Natural killer cell (primary cell): ENCODE results near the gene PRSS56. TPM values are rescaled to one million over a fixed set of nuclear protein-coding genes. Genes with fewer than 3 reads are reported as not detected.
"Not testable (repeated sequence)": the region's sequence is repeated elsewhere in the genome, so short reads cannot be mapped to it uniquely, and the experiment has no call there.

Source experiments
- ATAC-seq, 3 donors: fragments of 150-1000 bp in 2 of 3; fragments of 200-7000 bp in 1 of 3; cut with Tn5 transposase; 1 replicate in 1 of 3; 2 replicates in 2 of 3; pipeline ENCODE4 v1.10.0; 2021; ENCODE audit warnings: mild to moderate bottlenecking in 2 of 3, moderate library complexity in 2 of 3
- DNase-seq, 2 donors: peaks; one replicate each; pipeline versions ENCODE4 v3.0.0 to v3.0.0-alpha.2; 2013 to 2021; ENCODE audit warnings: mixed read lengths in 1 of 2
- H3K27ac ChIP-seq: one replicate; pipeline ENCODE4 v1.5.1; 2013; ENCODE audit warnings: mild to moderate bottlenecking, low read length
- H3K27me3 ChIP-seq: one replicate; pipeline ENCODE4 v1.6.1; 2013; ENCODE audit warnings: low read length; ENCODE audit not compliant: control insufficient read depth, insufficient read depth
- H3K36me3 ChIP-seq: one replicate; pipeline ENCODE4 v1.6.1; 2013; ENCODE audit warnings: low read length; ENCODE audit not compliant: control insufficient read depth, insufficient read depth
- H3K4me1 ChIP-seq: one replicate; pipeline ENCODE4 v1.6.1; 2013; ENCODE audit warnings: low read length; ENCODE audit not compliant: control insufficient read depth, insufficient read depth
- H3K4me3 ChIP-seq: one replicate; pipeline ENCODE4 v1.5.1; 2013; ENCODE audit warnings: low read length
- H3K9me3 ChIP-seq: one replicate; pipeline ENCODE4 v1.6.1; 2013; ENCODE audit warnings: low read length; ENCODE audit not compliant: control insufficient read depth, insufficient read depth
- H3K27ac Mint-ChIP-seq, 2 donors: one replicate each; pipeline ENCODE4 v1.8.0; 2022; ENCODE audit warnings: mild to moderate bottlenecking in 2 of 2, mixed read lengths in 2 of 2, moderate library complexity in 1 of 2
- H3K27me3 Mint-ChIP-seq, 2 donors: one replicate each; pipeline ENCODE4 v1.8.0; 2022; ENCODE audit warnings: low read depth in 2 of 2, mixed read lengths in 2 of 2
- H3K36me3 Mint-ChIP-seq: one replicate; pipeline ENCODE4 v1.8.0; 2022; ENCODE audit warnings: mixed read lengths
- H3K4me1 Mint-ChIP-seq, 2 donors: one replicate each; pipeline ENCODE4 v1.8.0; 2022; ENCODE audit warnings: mixed read lengths in 2 of 2
- H3K4me3 Mint-ChIP-seq: one replicate; pipeline ENCODE4 v1.8.0; 2022; ENCODE audit warnings: mild to moderate bottlenecking, moderate library complexity, mixed read lengths
- H3K9me3 Mint-ChIP-seq, 2 donors: one replicate each; pipeline ENCODE4 v1.8.0; 2022; ENCODE audit warnings: mixed read lengths in 2 of 2
- WGBS: methylation state at CpG from one replicate; pipeline ENCODE4 v1.1.7; 2013; ENCODE audit warnings: missing lambda C conversion rate; ENCODE audit not compliant: insufficient coverage; 5-methylcytosine and 5-hydroxymethylcytosine counted together
- intact Hi-C: fragments of 100-400 bp; cut with micrococcal nuclease; formaldehyde crosslinking; loops from one replicate; pipeline ENCODE4 v1.14.2; 2022
- total RNA-seq, 4 donors: library from RNA; stranded (reverse); fragments of 120-200 nt in 1 of 4; gene quantifications; one replicate each; pipeline versions ENCODE4 v1.2.3 to v1.2.4, GENCODE V29; 2013 to 2022
- TF ChIP-seq, protein P1 (sequence below): fragments of 200-600 bp; IDR thresholded peaks from one replicate; pipeline ENCODE4 v1.8.0; 2022; ENCODE audit warnings: antibody characterized with exemption

The PRSS56 gene
- total RNA-seq, 3 donors from 2014 or later (not counting 1 experiment from before 2014, with no cell fraction given) = not detected

GRCh38 chr2:232569541-232569940 lies 49.4 kb downstream of the PRSS56 start:
- no peak overlapping the region for H3K4me3 Mint-ChIP-seq
- peaks cover 5 to 7% of the 10 kb centered on the region in 2 donors for H3K4me1 Mint-ChIP-seq
- Histone ChIP-seq H3K4me1 (no peaks in the 10 kb centered on the region), H3K4me3 (no peak overlapping the region), H3K36me3 (peaks cover 77% of the 10 kb centered on the region), H3K27ac (no peak overlapping the region), H3K27me3 (no peaks in the 10 kb centered on the region), H3K9me3 (no peaks in the 10 kb centered on the region)
- ATAC-seq (no peak), DNase-seq (no peak)
- TF ChIP-seq, protein P1, sequence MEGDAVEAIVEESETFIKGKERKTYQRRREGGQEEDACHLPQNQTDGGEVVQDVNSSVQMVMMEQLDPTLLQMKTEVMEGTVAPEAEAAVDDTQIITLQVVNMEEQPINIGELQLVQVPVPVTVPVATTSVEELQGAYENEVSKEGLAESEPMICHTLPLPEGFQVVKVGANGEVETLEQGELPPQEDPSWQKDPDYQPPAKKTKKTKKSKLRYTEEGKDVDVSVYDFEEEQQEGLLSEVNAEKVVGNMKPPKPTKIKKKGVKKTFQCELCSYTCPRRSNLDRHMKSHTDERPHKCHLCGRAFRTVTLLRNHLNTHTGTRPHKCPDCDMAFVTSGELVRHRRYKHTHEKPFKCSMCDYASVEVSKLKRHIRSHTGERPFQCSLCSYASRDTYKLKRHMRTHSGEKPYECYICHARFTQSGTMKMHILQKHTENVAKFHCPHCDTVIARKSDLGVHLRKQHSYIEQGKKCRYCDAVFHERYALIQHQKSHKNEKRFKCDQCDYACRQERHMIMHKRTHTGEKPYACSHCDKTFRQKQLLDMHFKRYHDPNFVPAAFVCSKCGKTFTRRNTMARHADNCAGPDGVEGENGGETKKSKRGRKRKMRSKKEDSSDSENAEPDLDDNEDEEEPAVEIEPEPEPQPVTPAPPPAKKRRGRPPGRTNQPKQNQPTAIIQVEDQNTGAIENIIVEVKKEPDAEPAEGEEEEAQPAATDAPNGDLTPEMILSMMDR = no peak
- intact Hi-C loops = no loop called here
- no peaks in the 10 kb centered on the region for H3K27me3 Mint-ChIP-seq
- no peak overlapping the region for H3K27ac Mint-ChIP-seq
- H3K9me3 Mint-ChIP-seq = no peaks in the 10 kb centered on the region
- peaks cover 18% of the 10 kb centered on the region for H3K36me3 Mint-ChIP-seq
- 98% methylated on average over 9 of the region's 9 CpGs for WGBS

DNA sequence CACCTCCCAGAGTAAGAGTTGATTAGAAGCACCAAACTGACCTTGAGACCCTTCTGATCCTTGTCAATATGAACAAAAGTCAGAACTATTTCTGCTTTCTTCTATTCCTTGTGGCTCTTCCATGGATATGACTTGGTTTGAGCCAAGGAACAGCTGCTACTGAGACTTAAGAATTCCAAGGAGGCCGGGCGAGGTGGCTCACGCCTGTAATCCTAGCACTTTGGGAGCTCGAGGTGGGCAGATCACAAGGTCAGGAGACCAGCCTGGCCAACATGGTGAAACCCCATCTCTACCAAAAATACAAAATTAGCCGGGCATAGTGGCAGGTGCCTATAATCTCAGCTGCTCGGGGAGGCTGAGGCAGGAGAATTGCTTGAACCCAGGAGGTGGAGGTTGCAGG lies 50.3 kb downstream of the PRSS56 start:
- H3K4me3 ChIP-seq, H3K4me1 ChIP-seq, ATAC-seq, H3K27me3 ChIP-seq, H3K27me3 Mint-ChIP-seq, H3K9me3 Mint-ChIP-seq, intact Hi-C loops, DNase-seq, H3K4me1 Mint-ChIP-seq, H3K27ac Mint-ChIP-seq, H3K9me3 ChIP-seq, H3K4me3 Mint-ChIP-seq, H3K27ac ChIP-seq: not testable (repeated sequence)
- WGBS = 97% methylated on average over 6 of the region's 6 CpGs
- peaks cover 77% of the 10 kb centered on the region for H3K36me3 ChIP-seq
- peaks cover 18% of the 10 kb centered on the region for H3K36me3 Mint-ChIP-seq

DNA sequence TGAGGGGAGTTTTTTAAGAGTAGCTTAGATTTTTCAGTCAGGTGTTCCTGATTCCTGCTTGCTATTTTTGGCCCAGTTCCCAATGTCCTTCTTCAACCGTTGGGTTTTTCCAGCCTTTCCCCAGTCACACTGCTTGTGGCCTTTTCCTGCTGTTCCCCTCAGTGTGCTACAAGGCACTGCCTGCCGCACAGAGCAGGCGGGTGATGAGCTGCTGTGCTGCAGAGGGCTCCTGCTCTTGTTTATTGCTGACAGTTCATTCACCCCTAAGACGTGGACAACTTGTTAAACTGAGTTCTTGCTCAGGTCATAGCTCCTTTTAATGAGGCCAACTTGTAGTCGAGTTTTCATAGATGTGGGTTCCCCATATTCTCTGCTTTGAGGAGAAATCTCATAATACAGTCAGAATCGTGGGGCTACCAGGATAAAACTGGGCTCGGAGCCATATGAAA lies 50.9 kb downstream of the PRSS56 start:
- Mint-ChIP-seq H3K4me1 (peaks cover 5 to 7% of the 10 kb centered on the region in 2 donors), H3K9me3 (no peaks in the 10 kb centered on the region), H3K4me3 (no peak overlapping the region), H3K27me3 (no peaks in the 10 kb centered on the region), H3K27ac (no peak overlapping the region), H3K36me3 (peaks cover 18% of the 10 kb centered on the region)
- ATAC-seq = no peak
- Histone ChIP-seq H3K27me3 (no peaks in the 10 kb centered on the region), H3K36me3 (peaks cover 74% of the 10 kb centered on the region), H3K9me3 (no peaks in the 10 kb centered on the region), H3K4me3 (no peak overlapping the region), H3K4me1 (no peaks in the 10 kb centered on the region), H3K27ac (no peak overlapping the region)
- TF ChIP-seq, protein P1 = no peak
- WGBS = 92% methylated on average over 7 of the region's 7 CpGs
- no peak for DNase-seq
- intact Hi-C loops = no loop called here

DNA sequence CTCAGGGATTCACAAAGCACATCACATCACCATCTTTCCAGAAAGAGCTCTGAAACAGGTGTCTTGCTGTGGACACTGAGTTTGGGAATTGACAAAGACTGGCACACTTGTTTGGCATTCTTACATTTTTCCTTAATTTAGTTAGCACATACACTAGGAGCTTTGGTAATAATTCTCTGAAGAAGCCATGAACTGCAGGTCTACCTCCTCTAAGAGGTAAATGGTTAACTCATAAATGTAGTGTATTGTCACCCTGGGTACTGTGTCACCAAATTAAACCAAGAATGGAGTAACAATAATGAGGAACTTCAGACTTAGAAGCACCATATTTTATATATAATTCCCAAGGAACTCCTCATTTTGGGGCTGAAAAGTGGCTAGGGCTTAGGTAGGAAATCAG lies 52.9 kb downstream of the PRSS56 start:
- DNase-seq (no peak), ATAC-seq (no peak)
- Histone ChIP-seq H3K4me1 (no peaks in the 10 kb centered on the region), H3K4me3 (no peak overlapping the region), H3K27me3 (no peaks in the 10 kb centered on the region), H3K36me3 (peaks cover 64% of the 10 kb centered on the region), H3K27ac (no peak overlapping the region), H3K9me3 (no peaks in the 10 kb centered on the region)
- Mint-ChIP-seq H3K4me3 (no peak overlapping the region), H3K27me3 (no peaks in the 10 kb centered on the region), H3K9me3 (no peaks in the 10 kb centered on the region), H3K4me1 (peaks cover 5 to 7% of the 10 kb centered on the region in 2 donors), H3K36me3 (no peaks in the 10 kb centered on the region), H3K27ac (no peak overlapping the region)
- intact Hi-C loops = no loop called here
- TF ChIP-seq, protein P1 = no peak
